NCI-H128 (cell line): ENCODE results near the gene RNFT2.

ENCODE experiments used
- DNase-seq: peaks from one replicate; lab custom pipeline; 2025; ENCODE audit not compliant: unreplicated experiment; lab: John Stamatoyannopoulos, UW

Gene RNFT2, protein sequence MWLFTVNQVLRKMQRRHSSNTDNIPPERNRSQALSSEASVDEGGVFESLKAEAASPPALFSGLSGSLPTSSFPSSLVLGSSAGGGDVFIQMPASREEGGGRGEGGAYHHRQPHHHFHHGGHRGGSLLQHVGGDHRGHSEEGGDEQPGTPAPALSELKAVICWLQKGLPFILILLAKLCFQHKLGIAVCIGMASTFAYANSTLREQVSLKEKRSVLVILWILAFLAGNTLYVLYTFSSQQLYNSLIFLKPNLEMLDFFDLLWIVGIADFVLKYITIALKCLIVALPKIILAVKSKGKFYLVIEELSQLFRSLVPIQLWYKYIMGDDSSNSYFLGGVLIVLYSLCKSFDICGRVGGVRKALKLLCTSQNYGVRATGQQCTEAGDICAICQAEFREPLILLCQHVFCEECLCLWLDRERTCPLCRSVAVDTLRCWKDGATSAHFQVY

GRCh38 chr12:116737774-116738657 lies at the start of gene RNFT2, which contains the start of gene SPRING1:
Gene RNFT2 (plus strand): TSS chr12:116738315. CDS start chr12:116740498, 2,183 bp downstream.
Gene SPRING1 (minus strand): TSS chr12:116738069. CDS start chr12:116737900, 169 bp downstream.
- DNase-seq = peak; percentile 98

GRCh38 chr12:116689521-116689920 lies 48.6 kb upstream of the RNFT2 start:
- DNase-seq = no peak

DNA sequence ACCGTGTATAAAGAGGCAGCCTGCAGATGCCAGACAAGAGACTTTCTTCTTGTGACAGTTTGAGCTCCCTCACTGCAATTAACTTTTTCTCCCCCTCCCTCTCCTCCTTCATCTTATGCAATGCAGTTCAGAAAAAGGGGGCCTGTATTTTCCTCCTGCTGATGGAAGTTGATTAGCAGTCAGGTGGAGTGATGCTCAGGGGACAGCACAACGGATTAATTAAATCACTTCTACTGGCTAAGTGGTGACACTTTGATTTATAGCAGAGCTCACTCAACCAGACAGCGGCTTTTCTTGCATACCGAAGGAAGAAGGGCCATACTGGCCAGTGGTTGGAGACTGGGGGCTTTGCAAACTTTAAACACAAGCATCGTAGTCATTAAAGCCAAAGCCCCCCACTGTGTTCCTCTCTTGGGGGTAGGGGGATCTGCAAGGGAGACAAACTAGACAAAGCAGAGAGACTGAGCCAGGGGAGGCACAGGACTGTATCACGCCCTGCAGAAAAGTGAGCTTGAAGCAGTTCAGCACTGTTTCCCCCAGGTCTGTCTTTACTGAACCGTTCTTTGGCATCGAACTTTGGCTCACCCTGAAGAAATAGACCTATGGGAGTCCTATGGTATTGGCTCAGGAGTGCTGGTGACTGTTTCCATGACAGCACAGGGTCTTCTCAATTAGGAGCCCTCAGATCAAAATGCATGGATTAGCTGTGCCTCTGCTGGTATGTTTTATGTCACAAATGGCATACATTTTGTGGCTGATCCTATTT lies 48.0 kb upstream of the RNFT2 start:
- no peak for DNase-seq

- no peak for DNase-seq
Measured at GRCh38 chr12:116691205-116691604, 46.9 kb upstream of the RNFT2 start.

DNA sequence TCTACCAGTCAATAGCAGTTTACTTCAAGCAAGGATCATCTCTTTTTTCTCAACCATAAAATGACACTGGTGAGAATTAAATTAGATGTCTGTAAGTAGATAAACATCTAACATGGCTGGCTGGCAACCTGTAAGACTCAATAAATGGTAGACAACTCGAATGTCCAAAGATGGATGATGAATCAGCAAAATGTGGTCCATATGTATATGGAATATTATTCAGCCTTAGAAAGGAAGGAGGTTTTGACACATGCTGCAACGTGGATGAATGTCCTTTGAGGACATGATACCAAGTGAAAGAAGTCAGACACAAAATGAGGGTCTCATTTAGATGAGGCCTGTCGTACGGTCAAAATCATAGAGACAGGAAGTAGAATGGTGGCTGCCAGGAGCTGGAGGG lies 46.5 kb upstream of the RNFT2 start:
- DNase-seq = no peak

DNA sequence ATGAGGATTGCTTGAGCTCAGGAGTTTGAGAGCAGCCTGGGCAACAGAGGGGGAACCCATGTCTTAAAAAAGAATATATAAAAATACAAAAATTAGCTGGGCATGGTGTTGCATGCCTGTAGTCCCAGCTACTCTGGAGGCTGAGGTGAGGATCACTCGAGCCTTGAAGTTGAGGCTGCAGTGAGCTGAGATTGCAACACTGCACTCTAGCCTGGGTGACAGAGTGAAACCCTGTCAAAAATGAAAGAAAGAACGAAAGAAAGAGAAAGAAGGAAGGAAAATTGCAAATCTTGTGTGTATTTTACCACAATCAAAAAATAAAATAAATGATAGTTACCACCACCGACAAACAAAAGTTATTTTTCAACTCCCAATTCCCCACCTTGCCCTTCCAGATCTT lies 45.5 kb upstream of the RNFT2 start:
- DNase-seq = no peak

GRCh38 chr12:116693286-116694227 lies 44.6 kb upstream of the RNFT2 start:
- DNase-seq = peak; percentile 79

GRCh38 chr12:116694653-116695463 lies 43.3 kb upstream of the RNFT2 start:
- no peak for DNase-seq

DNA sequence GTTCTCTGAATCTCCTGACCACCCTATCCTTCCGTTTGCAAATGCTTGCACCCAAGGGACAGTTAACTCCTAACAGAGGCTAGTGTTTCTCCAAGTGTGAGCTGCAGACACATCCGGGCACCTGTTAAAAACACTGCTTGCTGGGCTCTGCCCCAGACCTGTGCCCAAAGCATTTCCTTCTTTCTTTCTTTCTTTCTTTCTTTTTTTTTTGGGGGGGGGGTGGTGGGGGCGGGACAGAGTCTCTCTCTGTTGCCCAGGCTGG lies 42.7 kb upstream of the RNFT2 start:
- DNase-seq = no peak

DNA sequence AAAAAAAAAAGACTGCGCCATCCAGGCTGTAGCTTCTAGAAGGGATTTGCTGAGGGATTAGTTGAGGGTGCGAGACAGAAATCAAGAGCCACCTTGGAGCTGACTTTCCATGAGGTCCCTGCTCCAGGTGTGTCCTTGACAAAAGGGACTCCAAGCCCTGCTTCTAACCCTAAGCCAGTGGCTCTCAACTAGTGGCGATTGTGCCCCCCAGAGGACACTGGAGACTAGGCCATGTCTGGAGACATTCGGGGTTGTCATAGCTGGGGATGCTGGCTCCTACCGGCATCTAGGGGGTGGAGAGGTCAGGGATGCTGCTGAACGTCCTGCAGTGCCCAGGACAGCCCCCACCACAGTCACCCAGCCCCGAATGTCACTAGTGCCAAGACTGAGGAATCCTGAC lies 40.8 kb upstream of the RNFT2 start:
- no peak for DNase-seq

GRCh38 chr12:116697716-116698115 lies 40.4 kb upstream of the RNFT2 start:
- DNase-seq = no peak

GRCh38 chr12:116698116-116698515 lies 40.0 kb upstream of the RNFT2 start:
- DNase-seq = no peak

DNA sequence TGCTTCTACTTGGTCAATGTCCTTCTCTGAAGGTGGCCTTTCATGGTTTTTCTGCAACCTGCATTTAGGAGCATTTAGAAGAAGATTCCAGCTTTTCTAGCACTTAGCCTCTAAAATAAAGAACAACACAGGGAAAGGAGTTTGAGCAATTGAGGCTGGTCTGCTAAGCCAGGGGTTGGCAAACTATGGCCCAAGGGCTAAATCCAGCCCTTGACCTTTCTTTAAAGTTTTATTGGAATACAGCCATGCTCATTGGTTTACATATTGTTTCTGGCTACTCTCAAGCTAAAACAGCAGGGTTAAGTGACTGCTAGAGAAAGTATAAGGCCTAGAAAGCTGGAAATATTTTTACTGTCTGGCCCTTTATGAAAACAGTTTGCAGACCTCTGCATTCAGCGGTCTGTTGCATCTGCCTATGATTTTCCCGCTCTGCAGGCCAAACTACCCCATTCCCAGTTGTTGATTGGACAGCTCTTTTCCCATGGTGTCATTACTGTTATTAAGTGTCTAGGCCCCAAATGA lies 39.5 kb upstream of the RNFT2 start:
- no peak for DNase-seq

GRCh38 chr12:116700066-116700465 lies 38.0 kb upstream of the RNFT2 start:
- no peak for DNase-seq

DNA sequence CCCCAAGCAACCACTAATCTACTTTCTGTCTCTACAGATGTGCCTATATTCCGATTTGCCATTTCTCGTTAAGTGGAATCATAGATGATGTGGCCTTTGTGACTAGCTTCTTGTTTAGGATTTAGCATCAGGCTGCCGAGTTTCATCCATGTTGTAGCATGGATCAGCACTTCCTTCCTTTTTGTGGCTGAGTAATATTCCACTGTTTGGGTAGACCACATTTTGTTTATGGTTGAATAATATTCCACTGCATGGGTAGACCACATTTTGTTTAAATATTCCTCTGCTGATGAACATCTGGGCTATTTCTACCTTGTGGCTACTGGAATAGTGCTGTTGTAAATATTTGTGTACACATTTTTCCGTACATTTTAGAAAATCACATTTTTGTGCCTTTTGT lies 36.7 kb upstream of the RNFT2 start:
- no peak for DNase-seq

GRCh38 chr12:116703214-116703795 lies 34.8 kb upstream of the RNFT2 start:
- DNase-seq = peak; percentile 48

- no peak for DNase-seq
Measured at GRCh38 chr12:116707751-116708150, 30.4 kb upstream of the RNFT2 start.

- peak; percentile 87 for DNase-seq
Measured at GRCh38 chr12:116708826-116709756, 29.0 kb upstream of the RNFT2 start.
